Hematopoietic multipotent progenitor cell treated with erythropoietin and hydrocortisone succinate and interleukin-3 and kit ligand, for 15 days (in vitro differentiated cells): ENCODE data around the gene GRIN2C.

Experiments
- DNase-seq: peaks from one replicate; pipeline ENCODE4 v3.0.0-alpha.2; 2015; ENCODE audit warnings: low spot score

Gene GRIN2C

GRCh38 chr17:74799097-74799496, 60.6 kb downstream of the GRIN2C start:
- no peak for DNase-seq

- DNase-seq, result no peak
Measured at GRCh38 chr17:74798239-74798707, 61.4 kb downstream of the GRIN2C start.

GRCh38 chr17:74797824-74798223, 61.9 kb downstream of the GRIN2C start:
- DNase-seq, result no peak

- DNase-seq, result no peak
Measured at GRCh38 chr17:74796866-74797265, 62.8 kb downstream of the GRIN2C start.

- DNase-seq, result no peak
Measured at GRCh38 chr17:74796211-74796610, 63.5 kb downstream of the GRIN2C start.

GRCh38 chr17:74795327-74796020, 64.2 kb downstream of the GRIN2C start:
- no peak for DNase-seq

- DNase-seq, result no peak
Measured at GRCh38 chr17:74792586-74793105, 67.0 kb downstream of the GRIN2C start.
